Sigmoid colon (tissue), 4 donors: ENCODE measurements around the gene MAL.

Source experiments
- CTCF ChIP-seq, 4 experiments: fragments of 450-650 bp in 3 of 4; fragments of 200-600 bp in 1 of 4; IDR thresholded peaks; one replicate each; pipeline ENCODE4 v1.5.1; 2016 to 2019; ENCODE audit warnings: antibody characterized with exemption in 4 of 4, mild to moderate bottlenecking in 3 of 4, moderate library complexity in 2 of 4
- EP300 ChIP-seq, 4 donors: sonication (generic); formaldehyde crosslinking; IDR thresholded peaks; one replicate each; pipeline ENCODE4 v1.6.1; 2017; ENCODE audit warnings: antibody characterized with exemption in 4 of 4
- POLR2A ChIP-seq, 2 donors: fragments of 450-650 bp; IDR thresholded peaks; one replicate each; pipeline ENCODE4 v1.6.1; 2016; ENCODE audit warnings: antibody characterized with exemption in 2 of 2, mild to moderate bottlenecking in 2 of 2, moderate library complexity in 2 of 2
- POLR2AphosphoS5 ChIP-seq, 4 donors: sonication (generic); formaldehyde crosslinking; IDR thresholded peaks; one replicate each; pipeline ENCODE4 v1.6.1; 2017; ENCODE audit warnings: antibody characterized with exemption in 4 of 4

DNA sequence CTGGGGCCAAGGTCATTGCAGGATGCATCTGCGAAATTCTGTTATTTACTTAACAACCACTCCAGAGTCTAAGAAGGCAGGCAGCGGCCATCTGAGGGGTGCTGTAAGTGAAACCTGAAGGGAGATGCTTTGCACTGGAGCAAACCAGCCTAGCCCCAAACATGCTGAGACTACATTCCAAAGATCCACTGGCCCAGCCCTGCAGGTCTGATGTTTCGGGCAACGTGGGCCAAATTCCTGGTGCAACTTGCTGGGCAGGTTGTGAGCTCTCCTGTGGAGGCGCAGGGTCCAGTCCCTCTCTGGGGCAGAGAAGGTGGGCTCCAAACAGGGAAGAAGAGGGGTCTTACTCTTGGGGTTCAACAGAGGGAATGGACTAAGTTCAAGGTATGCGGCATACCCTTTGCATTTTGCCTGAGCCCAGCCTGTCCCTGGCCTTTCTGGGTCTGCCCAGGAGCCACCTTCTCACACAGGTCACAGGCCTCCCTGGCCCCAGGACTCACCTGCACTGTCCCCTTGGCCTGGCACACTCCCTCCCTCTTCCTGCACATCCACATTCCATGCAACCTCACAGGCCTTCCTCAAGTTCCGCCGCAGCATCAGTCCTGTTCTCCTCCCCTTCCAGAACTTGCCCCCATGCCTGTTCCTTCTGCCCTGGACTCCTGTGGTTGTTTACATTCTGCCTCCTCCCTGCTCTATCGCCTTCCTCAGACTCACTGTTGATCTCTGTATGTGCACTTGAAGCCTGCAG is 5.1 kb upstream of the MAL start:
- no peak for TF ChIP-seq CTCF (IDR thresholded peaks at IDR 0.05)
- no peak for TF ChIP-seq POLR2AphosphoS5 (IDR thresholded peaks at IDR 0.05)
- no peak for TF ChIP-seq POLR2A (IDR thresholded peaks at IDR 0.05)
- TF ChIP-seq EP300 (IDR thresholded peaks at IDR 0.05) = no peak
